ENCODE results near the gene ARHGAP26.

The ARHGAP26 gene

DNA sequence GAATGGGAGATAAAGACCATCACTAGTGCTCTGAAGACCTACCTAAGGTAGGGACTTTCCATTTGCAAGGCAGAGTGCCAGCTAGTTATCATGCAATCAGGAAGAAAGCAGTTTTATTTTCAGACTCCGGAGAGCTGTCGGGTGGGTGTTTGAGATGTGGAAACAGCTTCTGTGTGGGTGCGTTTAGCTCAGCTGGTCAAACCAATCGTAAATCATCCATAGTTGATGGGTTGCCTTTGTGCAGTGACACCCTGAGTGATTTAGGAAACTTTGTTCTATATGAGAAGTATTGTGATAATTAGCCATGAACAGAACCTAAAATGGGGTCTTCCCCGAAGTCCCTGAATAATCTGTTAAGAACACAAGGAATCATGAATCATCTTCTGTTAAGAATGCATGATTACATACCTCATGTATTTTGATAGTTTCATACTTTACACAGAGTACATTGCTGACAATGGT is 284.3 kb downstream of the ARHGAP26 start:
- DNase-seq, result no peak

- DNase-seq, result no peak
Observed at GRCh38 chr5:143055596-143056338, 285.6 kb downstream of the ARHGAP26 start.

- DNase-seq, result no peak
Observed at GRCh38 chr5:143056339-143056704, 286.1 kb downstream of the ARHGAP26 start.

DNA sequence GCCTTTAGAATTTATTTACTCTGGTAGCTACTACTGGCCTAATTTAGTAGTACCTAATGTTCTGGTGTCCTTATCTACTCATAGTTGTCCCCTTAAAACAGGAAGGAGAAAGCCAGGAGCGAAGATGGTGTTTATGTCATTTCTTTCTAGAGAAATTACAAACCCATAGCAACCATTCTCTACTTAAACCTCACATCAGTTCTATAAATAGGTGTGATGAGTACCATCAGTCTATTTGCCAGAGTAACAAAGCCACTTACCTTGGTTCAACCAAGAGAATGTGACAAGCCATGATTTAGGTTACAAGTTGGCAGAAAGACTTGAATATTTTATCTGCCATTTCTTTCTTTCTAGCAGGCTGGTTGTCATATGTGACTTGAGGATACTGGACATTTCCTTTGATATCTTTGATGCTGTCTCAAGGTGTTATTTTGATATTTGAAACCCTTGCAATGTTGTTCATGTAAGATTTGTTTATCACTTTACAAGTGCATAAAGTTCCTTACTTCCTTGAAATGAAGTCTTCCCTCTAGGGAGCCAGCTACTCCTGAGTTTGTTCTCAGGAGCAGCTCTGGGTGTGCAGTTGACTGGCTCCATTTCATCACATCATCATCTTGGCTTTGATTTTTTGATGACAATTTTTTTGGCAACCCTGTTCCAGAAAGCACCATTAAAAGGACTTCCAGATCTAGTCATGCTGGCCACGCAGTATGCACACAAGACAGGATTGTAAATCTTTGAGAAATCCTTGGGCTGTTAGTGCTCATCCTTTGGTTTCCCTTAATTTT is 286.8 kb downstream of the ARHGAP26 start:
- no peak for DNase-seq

GRCh38 chr5:143057580-143057999 is 287.4 kb downstream of the ARHGAP26 start:
- DNase-seq, result no peak

GRCh38 chr5:143059355-143059754 is 289.2 kb downstream of the ARHGAP26 start:
- DNase-seq, result no peak

DNA sequence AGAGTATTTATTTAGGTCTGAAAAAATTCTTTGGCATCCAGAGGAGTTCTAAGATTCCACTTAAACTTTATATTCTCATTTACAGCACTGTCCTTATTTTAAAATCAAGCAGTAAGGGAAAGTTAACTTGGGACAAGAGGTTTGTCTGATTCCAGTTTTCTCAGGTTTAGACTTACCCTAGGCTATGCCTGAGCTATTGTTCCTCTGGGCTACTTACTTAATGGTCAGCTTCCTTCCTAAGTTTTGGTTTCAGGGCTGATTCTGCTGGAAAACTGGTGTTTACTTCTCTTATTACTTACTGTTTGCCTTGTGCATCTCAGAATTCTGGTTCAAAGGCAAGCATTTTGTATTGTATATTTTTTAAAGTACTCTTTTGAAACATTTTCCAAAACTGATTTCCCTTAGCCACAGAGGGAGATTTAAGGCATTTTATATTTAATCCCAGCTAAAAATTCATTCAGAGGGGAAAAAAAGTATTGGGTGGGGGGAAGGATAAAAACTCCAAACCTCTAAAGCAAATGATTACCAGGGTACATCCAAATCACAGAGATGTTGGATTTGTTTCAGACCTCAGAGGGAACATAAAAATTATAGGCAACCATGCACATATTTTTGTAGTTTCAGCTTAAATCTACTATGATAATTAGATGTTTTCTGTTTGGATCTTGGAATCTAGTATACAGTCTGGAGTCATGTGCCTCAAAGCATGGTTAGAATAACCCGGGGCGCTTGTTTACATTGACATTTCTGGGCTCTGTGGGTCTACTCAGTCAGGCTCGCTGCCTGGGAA is 290.0 kb downstream of the ARHGAP26 start:
- DNase-seq, result no peak

DNA sequence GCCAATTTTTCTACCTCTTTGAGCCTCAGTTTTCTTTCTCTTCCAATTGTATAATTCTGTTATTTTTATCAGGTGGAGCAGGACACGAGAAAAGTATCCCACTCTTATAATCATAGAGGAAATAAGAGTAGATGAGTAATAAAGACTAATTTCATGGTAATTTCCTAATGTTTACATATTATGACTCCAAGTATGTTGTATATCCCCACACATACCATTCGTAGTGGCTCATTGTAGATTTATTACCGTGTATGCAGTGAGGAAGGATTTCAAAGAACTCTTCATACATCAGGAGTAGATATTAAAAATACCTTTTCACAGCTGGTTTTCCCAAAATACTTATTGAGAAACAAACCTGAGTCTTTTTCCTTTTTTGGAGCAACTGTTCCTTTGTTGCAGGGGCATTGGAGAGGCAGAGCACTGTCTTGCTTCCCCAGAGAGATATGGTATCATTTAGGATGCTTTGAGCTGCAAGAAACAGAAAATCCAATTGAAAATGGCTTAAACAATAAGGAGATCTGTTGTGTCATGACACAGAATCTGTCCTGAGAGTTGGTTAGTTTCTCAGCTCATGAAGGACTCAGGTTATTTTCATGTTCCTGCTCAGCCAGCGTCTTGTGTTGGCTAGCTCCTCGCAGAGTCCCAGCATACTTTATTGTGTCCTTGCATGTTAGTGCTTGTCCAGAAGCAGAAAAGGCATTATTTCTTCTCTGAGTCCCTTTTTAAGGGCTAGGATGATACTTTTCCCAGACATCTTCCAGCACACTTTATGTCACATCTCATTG is 291.2 kb downstream of the ARHGAP26 start:
- no peak for DNase-seq

DNA sequence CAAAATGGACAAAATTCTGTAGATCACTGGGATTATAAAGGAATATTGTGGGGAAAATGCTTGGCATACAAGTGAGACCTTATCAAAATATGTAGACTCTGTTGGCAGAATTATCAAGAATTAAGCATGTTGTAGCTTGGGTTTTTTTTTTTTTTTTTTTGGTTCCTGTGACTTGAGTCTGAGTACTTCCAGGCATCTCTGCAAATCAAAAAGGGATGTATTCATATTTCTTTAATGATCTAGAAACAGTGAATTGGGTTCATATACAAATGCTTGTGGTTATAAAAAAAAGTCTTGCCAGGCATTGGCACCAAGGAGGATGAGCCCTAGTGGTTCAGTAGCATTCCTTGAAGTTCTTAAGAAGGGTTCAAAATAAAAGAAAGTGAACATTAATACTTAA is 292.2 kb downstream of the ARHGAP26 start:
- DNase-seq, result no peak

- no peak for DNase-seq
Observed at GRCh38 chr5:143063175-143063970, 293.2 kb downstream of the ARHGAP26 start.

GRCh38 chr5:143064218-143064641 is 294.1 kb downstream of the ARHGAP26 start:
- no peak for DNase-seq

DNA sequence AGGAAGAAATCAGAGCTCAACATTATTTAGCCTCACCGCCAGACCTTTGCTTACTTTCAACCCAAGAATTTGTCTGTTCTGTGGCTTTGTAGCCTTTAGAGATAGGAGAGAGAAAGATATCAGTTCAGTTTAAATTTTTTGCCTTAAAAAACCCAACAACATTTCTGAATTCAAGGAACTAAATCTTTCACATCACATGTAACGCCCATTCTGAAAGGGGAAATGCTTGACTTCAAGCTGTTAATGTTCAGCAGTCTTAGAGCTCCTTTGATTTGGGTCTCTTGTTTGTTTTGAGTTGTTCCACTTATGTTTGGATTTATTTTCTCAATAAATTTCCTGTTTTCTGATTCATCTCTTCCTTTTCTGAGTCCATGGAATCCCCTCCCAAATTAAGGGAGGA is 294.5 kb downstream of the ARHGAP26 start:
- DNase-seq, result no peak

DNA sequence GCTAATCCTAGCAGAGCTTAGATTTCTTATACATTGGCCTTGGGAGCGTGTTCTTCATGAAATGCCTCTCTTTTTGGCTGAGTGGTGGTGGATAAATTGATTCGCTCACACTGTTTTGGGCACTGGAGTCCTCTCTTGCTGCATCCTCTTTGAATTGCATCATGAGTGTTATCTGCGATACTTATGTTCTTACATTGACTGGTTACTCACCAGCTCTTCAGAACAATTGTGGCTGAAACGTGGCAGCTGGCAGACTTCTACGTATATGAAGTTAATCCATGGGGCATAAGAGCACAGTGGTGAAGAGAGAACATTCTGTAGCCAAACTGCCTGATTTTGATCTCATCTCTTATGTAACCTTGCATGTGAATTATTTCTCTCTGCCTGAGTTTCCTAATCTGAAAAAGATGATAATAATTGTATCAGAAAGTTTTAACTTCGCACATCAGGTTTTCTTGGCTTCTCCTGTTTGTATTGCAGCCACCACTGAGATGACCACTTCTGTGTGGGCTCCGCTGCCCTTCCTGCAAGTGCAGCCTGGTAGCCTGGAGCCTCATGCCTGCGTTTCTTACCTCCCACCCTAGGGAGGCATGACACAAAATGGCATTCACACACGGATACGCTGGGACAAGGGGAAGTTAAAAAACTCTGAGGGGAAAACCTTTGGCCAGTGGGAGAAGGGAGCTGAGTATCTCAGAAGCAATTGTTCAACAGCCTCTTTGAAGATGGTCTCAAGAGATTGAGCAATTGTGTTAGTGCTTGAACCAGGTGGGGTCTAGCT is 295.2 kb downstream of the ARHGAP26 start:
- no peak for DNase-seq

DNA sequence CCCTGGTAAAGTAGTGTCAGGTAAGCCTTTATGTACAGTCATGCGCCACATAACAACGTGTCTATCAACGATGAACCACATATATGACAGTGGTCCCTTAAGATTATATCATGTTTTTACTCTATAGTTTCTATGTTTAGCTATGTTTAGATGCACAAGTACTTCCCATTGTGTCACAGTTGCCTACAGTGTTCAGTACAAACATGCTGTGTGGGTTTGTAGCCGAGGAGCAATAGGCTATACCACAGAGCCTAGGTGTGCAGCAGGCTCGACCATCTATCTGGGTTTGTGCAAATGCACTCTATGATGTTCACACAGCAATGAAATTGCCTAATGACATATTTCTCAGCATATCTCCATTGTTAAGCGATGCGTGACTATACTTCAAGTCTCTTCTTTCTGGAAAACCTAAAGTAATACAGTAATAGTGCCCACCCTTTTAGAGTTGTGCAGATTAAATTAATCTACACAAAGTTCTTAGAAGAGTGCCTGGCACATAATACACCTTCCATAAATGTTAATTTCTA is 295.9 kb downstream of the ARHGAP26 start:
- no peak for DNase-seq

- no peak for DNase-seq
Observed at GRCh38 chr5:143066556-143067281, 296.5 kb downstream of the ARHGAP26 start.

DNA sequence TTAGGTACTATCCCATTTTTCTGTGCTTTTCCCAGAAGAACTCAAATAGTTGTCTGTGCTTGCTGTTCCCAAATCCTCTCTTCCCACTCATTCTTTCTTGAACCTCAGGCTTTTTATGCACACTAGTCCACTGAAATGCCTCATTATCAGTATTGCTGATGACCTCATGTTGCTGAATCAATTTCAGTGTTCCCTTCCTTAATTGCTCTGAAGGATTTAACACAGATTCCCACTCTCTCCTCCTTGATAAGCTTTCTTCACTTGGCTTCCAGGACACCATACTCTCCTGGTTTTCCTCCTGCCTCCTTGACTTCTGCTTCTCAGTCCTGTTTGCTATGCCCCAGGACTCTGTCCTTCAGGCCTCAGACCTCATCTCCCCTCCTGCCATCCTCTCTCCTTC is 298.5 kb downstream of the ARHGAP26 start:
- no peak for DNase-seq

GRCh38 chr5:143071927-143072326 is 301.8 kb downstream of the ARHGAP26 start:
- no peak for DNase-seq

GRCh38 chr5:143072734-143073133 is 302.6 kb downstream of the ARHGAP26 start:
- no peak for DNase-seq

DNA sequence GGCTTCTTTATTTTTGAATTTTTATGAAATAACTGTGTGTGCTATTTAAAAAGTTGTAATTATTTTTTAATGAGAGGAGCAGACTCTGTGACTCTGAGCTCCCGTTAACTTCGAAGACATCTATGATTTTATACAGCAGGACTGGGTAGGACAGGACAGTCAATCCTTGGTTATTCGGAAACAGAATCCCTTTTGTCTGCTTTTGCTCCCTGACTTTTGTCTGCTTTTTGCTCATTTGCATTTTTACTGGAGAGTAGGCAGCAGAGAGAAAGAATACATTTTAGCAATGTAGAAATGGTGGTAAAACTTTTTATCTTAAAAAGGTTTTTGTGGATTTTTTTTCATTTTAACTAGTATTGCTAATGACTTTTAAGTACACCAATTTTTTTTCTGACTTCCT is 303.6 kb downstream of the ARHGAP26 start:
- DNase-seq, result no peak

- DNase-seq, result peak; percentile 15
Observed at GRCh38 chr5:143074414-143074996, 304.3 kb downstream of the ARHGAP26 start.

Measured in NCI-H1694 (cell line).